HEK293 (cell line): Measurements from ENCODE around the gene LSM3.

Experiments used
- CTCF ChIA-PET: fragments of 350-600 bp; formaldehyde crosslinking; extraction: SDS; loops from one replicate; lab custom pipeline; 2021; ENCODE audit warnings: antibody characterized with exemption; lab: Yijun Ruan, JAX
- POLR2A ChIA-PET: fragments of 300-600 bp; formaldehyde crosslinking; extraction: SDS; loops from one replicate; lab custom pipeline; 2020; ENCODE audit warnings: antibody characterized with exemption, inconsistent platforms; lab: Yijun Ruan, JAX
- H3K27ac ChIP-seq: fragments of 200-500 bp; sonication (Bioruptor generic); 2 replicates; pipeline ENCODE4 v1.5.1; 2014; ENCODE audit warnings: low read depth, low read length, control low read depth, inconsistent platforms; ENCODE audit errors: extremely low read depth
- H3K36me3 ChIP-seq, 2 experiments: fragments of 200-500 bp in 1 of 2; sonication (Bioruptor generic) in 1 of 2; 1 replicate in 1 of 2; 2 replicates in 1 of 2; pipeline ENCODE4 v1.5.1; 2014 to 2017; ENCODE audit warnings: inconsistent platforms in 2 of 2, low read length in 2 of 2; ENCODE audit not compliant: control insufficient read depth in 2 of 2, insufficient read depth in 1 of 2
- H3K4me1 ChIP-seq: fragments of 200-500 bp; sonication (Bioruptor generic); 2 replicates; pipeline ENCODE4 v1.5.1; 2014; ENCODE audit warnings: mild to moderate bottlenecking, low read length, inconsistent platforms; ENCODE audit not compliant: control insufficient read depth, insufficient read depth
- H3K4me3 ChIP-seq: 2 replicates; pipeline ENCODE4 v1.5.1; 2011; ENCODE audit warnings: low read depth, mild to moderate bottlenecking, control low read depth, low read length, moderate library complexity
- H3K9me3 ChIP-seq: fragments of 200-500 bp; sonication (Bioruptor generic); 2 replicates; pipeline ENCODE4 v1.5.1; 2014; ENCODE audit warnings: low read depth, low read length, inconsistent platforms; ENCODE audit not compliant: control insufficient read depth, insufficient read depth
- HOXC10 ChIP-seq: sonication (generic); formaldehyde crosslinking; IDR thresholded peaks from 2 replicates; pipeline ENCODE4 v1.8.1; 2023; ENCODE audit warnings: mild to moderate bottlenecking, missing genetic modification reagents
- KLF16 ChIP-seq: fragments of 450-650 bp; formaldehyde crosslinking; IDR thresholded peaks from 2 replicates; pipeline ENCODE4 v1.5.1; 2017; ENCODE audit warnings: missing biosample characterization, missing genetic modification characterization
- KLF9 ChIP-seq: fragments of 450-650 bp; formaldehyde crosslinking; IDR thresholded peaks from 2 replicates; pipeline ENCODE4 v1.5.1; 2016; ENCODE audit warnings: missing biosample characterization, missing genetic modification characterization, low read depth
- MEIS1 ChIP-seq: sonication (generic); formaldehyde crosslinking; IDR thresholded peaks from 2 replicates; pipeline ENCODE4 v1.8.1; 2022; ENCODE audit warnings: missing genetic modification reagents, mild to moderate bottlenecking, borderline replicate concordance
- PRDM10 ChIP-seq: fragments of 450-650 bp; formaldehyde crosslinking; IDR thresholded peaks from 2 replicates; pipeline ENCODE4 v1.5.1; 2016; ENCODE audit warnings: missing biosample characterization, missing genetic modification characterization
- RBAK ChIP-seq: fragments of 450-650 bp; formaldehyde crosslinking; IDR thresholded peaks from 2 replicates; pipeline ENCODE4 v1.5.1; 2016; ENCODE audit warnings: missing biosample characterization, missing genetic modification characterization
- SCRT2 ChIP-seq: fragments of 450-650 bp; formaldehyde crosslinking; IDR thresholded peaks from 2 replicates; pipeline ENCODE4 v1.5.1; 2016; ENCODE audit warnings: missing biosample characterization, missing genetic modification characterization
- SP3 ChIP-seq: fragments of 450-650 bp; formaldehyde crosslinking; IDR thresholded peaks from 2 replicates; pipeline ENCODE4 v1.5.1; 2016; ENCODE audit warnings: missing biosample characterization, missing genetic modification characterization
- TCF7L2 ChIP-seq: IDR thresholded peaks from 2 replicates; pipeline ENCODE4 v1.6.1; 2011; ENCODE audit warnings: low read depth, mild to moderate bottlenecking, inconsistent platforms, low read length, moderate library complexity, borderline replicate concordance
- YY1 ChIP-seq: fragments of 450-650 bp; formaldehyde crosslinking; IDR thresholded peaks from 2 replicates; pipeline ENCODE4 v1.5.1; 2018; ENCODE audit warnings: missing biosample characterization, missing genetic modification characterization
- ZBTB20 ChIP-seq: fragments of 450-650 bp; formaldehyde crosslinking; IDR thresholded peaks from 2 replicates; pipeline ENCODE4 v1.5.1; 2016; ENCODE audit warnings: missing biosample characterization, missing genetic modification characterization
- ZFHX2 ChIP-seq: fragments of 450-650 bp; formaldehyde crosslinking; conservative IDR thresholded peaks from 2 replicates; pipeline ENCODE4 v1.5.1; 2016; ENCODE audit warnings: missing biosample characterization, missing genetic modification characterization
- ZNF132 ChIP-seq: fragments of 450-650 bp; formaldehyde crosslinking; IDR thresholded peaks from 2 replicates; pipeline ENCODE4 v1.5.1; 2017; ENCODE audit warnings: missing biosample characterization, missing genetic modification characterization, borderline replicate concordance
- ZNF2 ChIP-seq: fragments of 450-650 bp; formaldehyde crosslinking; IDR thresholded peaks from 2 replicates; pipeline ENCODE4 v1.5.1; 2016; ENCODE audit warnings: missing biosample characterization, missing genetic modification characterization
- ZNF223 ChIP-seq: fragments of 450-650 bp; formaldehyde crosslinking; IDR thresholded peaks from 2 replicates; pipeline ENCODE4 v1.5.1; 2016; ENCODE audit warnings: missing biosample characterization, missing genetic modification characterization
- ZNF239 ChIP-seq: fragments of 450-650 bp; formaldehyde crosslinking; IDR thresholded peaks from 2 replicates; pipeline ENCODE4 v1.5.1; 2016; ENCODE audit warnings: missing biosample characterization, missing genetic modification characterization
- ZNF26 ChIP-seq: fragments of 450-650 bp; formaldehyde crosslinking; IDR thresholded peaks from 2 replicates; pipeline ENCODE4 v1.5.1; 2016; ENCODE audit warnings: missing biosample characterization, missing genetic modification characterization
- ZNF292 ChIP-seq: fragments of 450-650 bp; formaldehyde crosslinking; IDR thresholded peaks from 2 replicates; pipeline ENCODE4 v1.5.1; 2016; ENCODE audit warnings: low read depth, missing biosample characterization, missing genetic modification characterization, borderline replicate concordance
- ZNF510 ChIP-seq: fragments of 450-650 bp; formaldehyde crosslinking; IDR thresholded peaks from 2 replicates; pipeline ENCODE4 v1.5.1; 2018; ENCODE audit warnings: mild to moderate bottlenecking, missing genetic modification characterization, missing biosample characterization; ENCODE audit not compliant: insufficient replicate concordance
- ZNF626 ChIP-seq: fragments of 450-650 bp; sonication (Bioruptor Pico); formaldehyde crosslinking; IDR thresholded peaks from 2 replicates; pipeline ENCODE4 v1.5.1; 2018; ENCODE audit warnings: missing biosample characterization, missing genetic modification characterization, inconsistent platforms
- ZNF692 ChIP-seq: fragments of 450-650 bp; formaldehyde crosslinking; IDR thresholded peaks from 2 replicates; pipeline ENCODE4 v1.5.1; 2016; ENCODE audit warnings: missing biosample characterization, missing genetic modification characterization
- ZNF776 ChIP-seq: fragments of 450-650 bp; formaldehyde crosslinking; IDR thresholded peaks from 2 replicates; pipeline ENCODE4 v1.5.0; 2017; ENCODE audit warnings: missing biosample characterization, missing genetic modification characterization, borderline replicate concordance
- ZNF792 ChIP-seq: fragments of 450-650 bp; formaldehyde crosslinking; IDR thresholded peaks from 2 replicates; pipeline ENCODE4 v1.5.1; 2016; ENCODE audit warnings: missing biosample characterization, missing genetic modification characterization
- ZNF837 ChIP-seq: fragments of 450-650 bp; formaldehyde crosslinking; IDR thresholded peaks from 2 replicates; pipeline ENCODE4 v1.5.1; 2016; ENCODE audit warnings: missing biosample characterization, missing genetic modification characterization
- ZNF843 ChIP-seq: fragments of 450-650 bp; formaldehyde crosslinking; IDR thresholded peaks from 2 replicates; pipeline ENCODE4 v1.5.1; 2016; ENCODE audit warnings: missing biosample characterization, missing genetic modification characterization
- TF ChIP-seq, protein P1 (sequence below): fragments of 450-650 bp; formaldehyde crosslinking; IDR thresholded peaks from 2 replicates; pipeline ENCODE4; 2016; ENCODE audit warnings: missing biosample characterization, missing genetic modification characterization
- TF ChIP-seq, protein P2 (sequence below): fragments of 450-650 bp; formaldehyde crosslinking; IDR thresholded peaks from 2 replicates; pipeline ENCODE4 v1.5.1; 2016; ENCODE audit warnings: missing biosample characterization, missing genetic modification characterization

LSM3 gene

GRCh38 chr3:14235003-14235911, 56.6 kb downstream of the LSM3 start:
- H3K9me3 ChIP-seq, result no peaks in the 10 kb centered on the region
- TF ChIP-seq ZNF239 (tag by site-specific recombination) (no peak), PRDM10 (tag by site-specific recombination) (no peak), ZNF132 (tag by site-specific recombination) (no peak), HOXC10 (CRISPR knock-in tag) (no peak), TCF7L2 (no peak), ZNF626 (no peak), ZNF292 (tag by site-specific recombination) (no peak), YY1 (no peak), SP3 (tag by site-specific recombination) (no peak), ZNF223 (tag by site-specific recombination) (no peak)
- no peaks in the 10 kb centered on the region for H3K4me1 ChIP-seq
- H3K4me3 ChIP-seq, result no peak overlapping the region
- ChIA-PET CTCF (interaction anchor here (0.6 to 1.0 kb wide), 4 partner anchors 32 to 158 kb away, joined by 3 read pairs; no protein-coding TSS in a partner anchor), POLR2A (no interaction called here)
- no peak overlapping the region for H3K27ac ChIP-seq
- no peaks in the 10 kb centered on the region for H3K36me3 ChIP-seq

DNA sequence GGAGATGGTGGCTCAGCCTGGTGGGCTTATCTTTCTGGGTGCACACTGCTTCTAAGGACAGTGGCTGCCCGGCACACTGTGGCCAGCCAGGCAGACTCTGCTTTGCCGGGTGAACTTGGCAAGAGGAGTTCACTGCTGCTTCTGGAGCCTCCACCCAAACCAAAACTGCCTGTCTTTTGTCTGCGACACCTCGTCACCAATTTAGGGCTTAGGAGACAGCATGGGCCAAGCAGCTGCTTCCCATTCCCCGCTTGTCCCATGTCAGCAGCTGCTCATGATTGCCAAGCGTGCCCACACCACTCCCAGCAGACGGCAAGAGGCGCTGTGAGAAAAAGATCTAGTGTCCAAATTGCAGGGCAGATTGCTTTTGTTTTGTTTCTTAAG, 57.3 kb downstream of the LSM3 start:
- ChIA-PET CTCF (interaction anchor here (0.7 to 1.0 kb wide), 2 partner anchors 33 to 70 kb away, joined by 3 read pairs; no protein-coding TSS in a partner anchor), POLR2A (no interaction called here)
- H3K27ac ChIP-seq, result no peak overlapping the region

More for the DNA sequence above, 57.3 kb downstream of the LSM3 start:
- TF ChIP-seq ZNF510, result no peak
- no peak for TF ChIP-seq ZNF2 (tag by site-specific recombination)
- no peak for TF ChIP-seq KLF16
- no peak for TF ChIP-seq KLF9 (tag by site-specific recombination)
- no peak for TF ChIP-seq MEIS1 (CRISPR knock-in tag)
- no peak for TF ChIP-seq SCRT2 (tag by site-specific recombination)
- no peak for TF ChIP-seq RBAK (tag by site-specific recombination)
- TF ChIP-seq, protein P1, sequence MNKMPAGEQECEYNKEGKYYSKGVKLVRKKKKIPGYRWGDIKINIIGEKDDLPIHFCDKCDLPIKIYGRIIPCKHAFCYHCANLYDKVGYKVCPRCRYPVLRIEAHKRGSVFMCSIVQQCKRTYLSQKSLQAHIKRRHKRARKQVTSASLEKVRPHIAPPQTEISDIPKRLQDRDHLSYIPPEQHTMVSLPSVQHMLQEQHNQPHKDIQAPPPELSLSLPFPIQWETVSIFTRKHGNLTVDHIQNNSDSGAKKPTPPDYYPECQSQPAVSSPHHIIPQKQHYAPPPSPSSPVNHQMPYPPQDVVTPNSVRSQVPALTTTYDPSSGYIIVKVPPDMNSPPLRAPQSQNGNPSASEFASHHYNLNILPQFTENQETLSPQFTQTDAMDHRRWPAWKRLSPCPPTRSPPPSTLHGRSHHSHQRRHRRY, result no peak
- TF ChIP-seq, protein P2, sequence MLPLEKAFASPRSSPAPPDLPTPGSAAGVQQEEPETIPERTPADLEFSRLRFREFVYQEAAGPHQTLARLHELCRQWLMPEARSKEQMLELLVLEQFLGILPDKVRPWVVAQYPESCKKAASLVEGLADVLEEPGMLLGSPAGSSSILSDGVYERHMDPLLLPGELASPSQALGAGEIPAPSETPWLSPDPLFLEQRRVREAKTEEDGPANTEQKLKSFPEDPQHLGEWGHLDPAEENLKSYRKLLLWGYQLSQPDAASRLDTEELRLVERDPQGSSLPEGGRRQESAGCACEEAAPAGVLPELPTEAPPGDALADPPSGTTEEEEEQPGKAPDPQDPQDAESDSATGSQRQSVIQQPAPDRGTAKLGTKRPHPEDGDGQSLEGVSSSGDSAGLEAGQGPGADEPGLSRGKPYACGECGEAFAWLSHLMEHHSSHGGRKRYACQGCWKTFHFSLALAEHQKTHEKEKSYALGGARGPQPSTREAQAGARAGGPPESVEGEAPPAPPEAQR (tag by site-specific recombination), result no peak
- TF ChIP-seq ZFHX2 (tag by site-specific recombination), result no peak
- no peak for TF ChIP-seq ZNF843 (tag by site-specific recombination)
- no peak for TF ChIP-seq ZNF26 (tag by site-specific recombination)
- TF ChIP-seq ZNF692 (tag by site-specific recombination), result no peak
- no peak for TF ChIP-seq ZNF837
- no peak for TF ChIP-seq ZNF792 (tag by site-specific recombination)
- TF ChIP-seq ZNF776 (tag by site-specific recombination), result no peak
- TF ChIP-seq ZBTB20, result no peak
- no peaks in the 10 kb centered on the region for H3K36me3 ChIP-seq
- H3K4me1 ChIP-seq, result no peaks in the 10 kb centered on the region
- H3K9me3 ChIP-seq, result no peaks in the 10 kb centered on the region
- H3K4me3 ChIP-seq, result no peak overlapping the region
